GM21526 (cell line): ENCODE measurements around the gene DLL3.

Experiments used
- ATAC-seq: cut with Tn5 transposase; IDR thresholded peaks from one replicate; pipeline ENCODE4 v1.9.1; 2021; ENCODE audit warnings: moderate library complexity; ENCODE audit not compliant: unreplicated experiment, low FRiP score

DLL3 gene

GRCh38 chr19:39515551-39516191, 16.9 kb downstream of the DLL3 start:
- no peak for ATAC-seq

DNA sequence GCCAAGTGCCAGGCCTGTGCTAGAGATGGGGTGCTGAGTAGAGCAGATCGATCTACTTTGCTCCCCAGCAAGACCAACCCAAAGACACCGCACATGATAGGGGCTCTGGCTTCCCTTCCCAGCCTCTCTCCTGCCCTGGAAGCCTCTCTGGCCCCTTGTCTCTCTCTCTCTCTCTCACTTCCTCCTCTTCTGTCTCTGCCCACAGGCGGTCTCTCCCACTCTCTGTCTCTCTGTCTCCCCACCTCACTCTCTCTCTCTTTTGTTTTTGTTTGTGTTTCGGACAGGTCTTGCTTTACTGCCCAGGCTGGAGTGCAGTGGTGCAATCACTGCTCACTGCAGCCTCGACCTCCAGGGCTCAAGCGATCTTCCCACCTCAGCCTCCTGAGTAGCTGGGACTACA, 17.5 kb downstream of the DLL3 start:
- no peak for ATAC-seq

DNA sequence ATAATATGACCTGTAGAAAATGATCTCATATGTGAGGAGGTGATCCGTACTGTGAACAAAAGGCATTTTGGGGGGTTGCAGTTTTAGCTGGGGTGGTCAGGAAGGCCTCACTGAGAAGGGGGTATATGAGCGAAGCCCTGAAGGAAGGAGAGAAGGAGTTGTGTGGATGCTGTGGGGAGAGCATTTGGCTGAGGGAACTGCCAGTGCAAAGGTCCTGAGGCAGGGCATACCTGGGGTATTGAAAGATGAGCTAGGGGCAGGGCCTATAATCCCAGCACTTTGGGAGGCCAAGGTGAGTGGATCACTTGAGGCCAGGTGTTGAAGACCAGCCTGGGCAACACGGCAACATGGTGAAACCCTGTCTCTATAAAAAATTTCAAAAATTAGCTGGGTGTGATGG, 18.7 kb downstream of the DLL3 start:
- ATAC-seq, result no peak

DNA sequence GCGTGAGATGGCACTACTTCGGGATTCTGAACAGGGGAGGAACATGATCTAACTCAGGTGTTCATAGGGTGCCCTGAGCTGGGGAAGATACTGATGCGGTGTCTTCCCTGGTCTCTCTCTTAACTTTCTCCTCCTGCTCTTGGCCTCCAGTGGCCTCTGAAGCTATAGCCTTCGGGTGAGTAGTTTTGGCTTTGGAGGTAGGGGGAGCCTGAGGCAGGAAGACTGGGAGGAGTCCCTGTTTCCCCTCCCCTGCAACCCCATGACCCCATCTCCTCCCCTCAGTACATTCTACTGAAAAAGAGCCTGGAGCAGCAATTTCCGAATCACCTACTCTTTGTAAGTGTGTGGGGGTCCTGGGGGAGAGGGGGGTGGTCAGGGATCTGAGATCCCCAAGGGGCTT, 19.7 kb downstream of the DLL3 start:
- ATAC-seq, result no peak

DNA sequence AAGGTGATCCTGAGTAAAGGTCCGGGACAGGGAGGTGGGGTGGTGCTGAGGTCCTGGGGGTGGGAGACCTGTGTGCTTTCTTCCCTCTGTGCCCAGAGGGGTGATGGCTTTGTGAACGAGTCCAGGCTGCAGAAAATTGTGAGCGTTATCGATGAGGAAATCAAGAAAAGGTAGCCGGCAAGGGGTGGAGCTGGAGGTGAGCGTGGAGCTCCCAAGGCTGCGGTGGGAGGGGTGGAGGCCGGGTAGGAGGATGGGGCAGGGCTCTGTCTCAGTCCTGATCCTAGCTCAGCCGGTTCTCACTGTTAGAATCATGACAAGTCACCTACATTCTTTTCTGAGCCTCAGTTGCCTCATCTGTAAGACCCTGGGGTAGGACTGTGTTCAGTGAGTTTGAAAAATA, 20.2 kb downstream of the DLL3 start:
- no peak for ATAC-seq

DNA sequence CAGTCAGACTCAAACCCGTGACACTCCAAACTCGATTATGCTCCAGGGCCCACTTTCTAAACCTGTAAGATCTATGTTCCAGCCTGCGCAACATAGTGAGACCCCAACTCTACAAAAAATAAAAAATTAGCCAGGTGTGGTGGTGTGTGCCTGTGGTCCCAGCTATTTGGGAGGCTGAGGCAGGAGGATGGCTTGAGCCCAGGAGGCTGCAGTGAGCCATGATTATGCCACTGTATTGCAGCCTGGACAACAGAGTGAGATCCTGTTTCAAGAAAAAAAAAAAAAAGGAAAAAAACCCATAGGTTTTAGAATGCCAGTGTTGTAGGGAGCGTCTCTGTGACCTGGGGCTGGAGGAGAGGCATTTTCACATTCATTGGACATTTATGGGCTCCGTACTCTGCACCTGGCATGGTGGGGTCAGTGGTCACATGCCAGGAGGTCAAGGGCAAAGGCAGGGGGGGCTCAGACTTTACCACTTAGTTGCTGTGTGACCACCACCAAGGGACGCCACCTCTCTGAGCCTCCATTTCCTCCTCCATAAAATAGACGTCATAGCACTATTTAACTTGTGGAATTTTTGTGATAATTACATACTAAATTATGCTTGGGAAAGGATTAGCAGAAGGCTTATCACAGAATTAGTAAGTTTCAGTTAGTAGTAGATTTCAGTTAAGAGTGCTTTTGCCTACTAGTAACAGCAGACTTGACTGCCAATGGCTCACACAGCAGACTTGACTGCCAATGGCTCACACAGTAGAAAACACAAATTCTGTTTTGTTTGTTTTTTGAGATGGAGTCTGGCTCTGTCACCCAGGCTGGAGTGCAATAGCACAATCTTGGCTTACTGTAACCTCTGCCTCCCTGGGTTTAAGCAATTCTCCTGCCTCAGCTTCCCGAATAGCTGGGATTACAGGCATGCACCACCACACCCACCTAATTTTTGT, 22.1 kb downstream of the DLL3 start:
- no peak for ATAC-seq

- ATAC-seq, result no peak
Measured at GRCh38 chr19:39524495-39524894, 25.7 kb downstream of the DLL3 start.

- ATAC-seq, result no peak
Measured at GRCh38 chr19:39525205-39525604, 26.5 kb downstream of the DLL3 start.

- ATAC-seq, result no peak
Measured at GRCh38 chr19:39531834-39532232, 33.1 kb downstream of the DLL3 start.

- ATAC-seq, result peak; percentile 83
Measured at GRCh38 chr19:39532233-39533002, 33.7 kb downstream of the DLL3 start, which contains the start of gene EID2B. Gene EID2B (minus strand): TSS chr19:39532852. CDS start chr19:39532802, 50 bp downstream.

DNA sequence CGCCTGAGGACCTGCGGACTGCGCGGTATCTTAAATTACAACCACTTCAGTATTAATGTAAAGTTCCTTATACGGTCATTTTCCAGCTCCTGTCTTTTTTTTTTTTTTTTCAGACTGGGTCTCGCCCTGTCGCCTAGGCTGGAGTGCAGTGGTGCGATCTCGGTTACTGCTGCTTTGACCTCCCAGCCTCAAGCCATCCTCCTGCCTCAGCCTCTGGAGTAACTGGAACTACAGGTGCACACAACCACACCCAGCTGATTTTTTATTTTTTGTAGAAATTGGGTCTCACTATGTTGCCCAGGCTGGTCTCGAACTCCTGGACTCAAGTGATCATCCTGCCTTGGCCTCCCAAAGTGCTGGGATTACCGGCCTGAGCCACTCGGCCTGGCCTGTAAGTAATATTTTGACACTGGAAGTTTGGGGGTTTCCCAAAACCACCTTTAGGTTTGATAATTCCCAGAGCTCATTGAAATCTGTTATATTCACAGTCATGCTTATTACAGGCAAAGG, 34.3 kb downstream of the DLL3 start:
- ATAC-seq, result no peak

DNA sequence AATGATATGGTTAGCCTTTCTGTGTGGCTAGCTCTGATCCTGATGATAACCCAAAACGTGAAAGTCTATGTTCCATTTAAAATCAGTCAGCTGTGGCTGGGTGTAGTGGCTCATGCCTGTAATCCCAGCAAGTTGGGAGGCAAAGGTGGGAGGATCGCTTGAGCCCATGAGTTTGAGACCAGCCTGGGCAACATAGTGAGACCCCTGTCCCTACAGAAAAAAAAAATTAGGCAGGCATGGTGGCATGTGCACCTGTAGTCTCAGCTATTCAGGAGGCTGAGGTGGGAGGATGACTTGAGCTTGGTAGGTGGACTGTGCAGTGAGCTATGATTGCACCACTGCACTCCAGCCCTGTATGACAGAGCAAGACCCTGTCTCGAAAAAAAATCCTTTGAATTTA, 35.0 kb downstream of the DLL3 start:
- ATAC-seq, result no peak

DNA sequence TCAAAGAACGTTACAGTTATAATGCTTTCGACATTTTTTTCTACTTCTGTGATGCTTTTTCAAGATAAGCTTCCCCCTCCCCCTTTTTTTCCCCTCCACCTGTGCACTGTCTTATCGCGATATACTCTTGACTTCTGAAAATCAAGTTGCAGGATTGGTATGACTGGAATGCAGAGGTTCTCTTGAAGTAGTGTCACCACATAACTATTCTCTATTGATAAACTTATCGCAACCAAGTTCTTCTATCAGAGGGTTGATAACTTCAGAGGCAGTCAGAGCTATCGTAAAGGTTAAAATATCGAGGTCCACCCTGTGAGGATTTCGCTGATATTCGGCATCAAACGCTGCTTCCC, 40.4 kb downstream of the DLL3 start:
- peak; percentile 5 for ATAC-seq

- ATAC-seq, result peak; percentile 69
Measured at GRCh38 chr19:39539518-39540332, 41.0 kb downstream of the DLL3 start, which contains the start of gene EID2. Gene EID2 (minus strand): TSS chr19:39540161. CDS start chr19:39540079, 82 bp downstream.

DNA sequence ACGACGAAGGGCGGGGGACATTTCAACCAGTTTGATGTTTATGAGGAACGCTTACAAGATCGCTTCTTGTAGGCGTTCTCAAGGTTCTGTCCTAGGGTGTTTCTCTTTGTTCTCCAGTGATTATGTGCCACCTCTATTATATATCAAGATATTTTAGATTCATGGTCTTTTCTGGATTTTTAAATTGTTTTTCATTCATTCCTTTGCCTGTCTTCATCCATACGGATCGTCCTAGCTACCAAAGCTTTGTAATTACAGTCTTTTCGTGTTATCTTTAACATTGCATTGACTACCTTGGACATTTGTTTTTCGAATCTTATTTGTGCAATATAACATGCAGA, 41.6 kb downstream of the DLL3 start:
- ATAC-seq, result no peak

- ATAC-seq, result no peak
Measured at GRCh38 chr19:39542206-39542605, 43.5 kb downstream of the DLL3 start.

GRCh38 chr19:39543477-39543857, 44.7 kb downstream of the DLL3 start:
- no peak for ATAC-seq

- no peak for ATAC-seq
Measured at GRCh38 chr19:39544226-39544903, 45.6 kb downstream of the DLL3 start.

GRCh38 chr19:39544911-39545310, 46.2 kb downstream of the DLL3 start:
- ATAC-seq, result no peak

GRCh38 chr19:39546599-39546998, 47.9 kb downstream of the DLL3 start:
- no peak for ATAC-seq
